H1 (cell line): ENCODE results near the gene INHBA. TPM values are rescaled to one million over a fixed set of nuclear protein-coding genes. Genes with fewer than 3 reads are reported as not detected.

Experiments
- POLR2AphosphoS5 ChIP-seq: IDR thresholded peaks from 2 replicates; pipeline ENCODE4 v1.6.1; 2011; ENCODE audit warnings: low read depth, low read length
- RFX5 ChIP-seq: IDR thresholded peaks from 2 replicates; pipeline ENCODE4 v1.6.1; 2011; ENCODE audit warnings: low read depth, low read length, improper control_type of control experiment, borderline replicate concordance
- SIN3A ChIP-seq, 2 experiments: IDR thresholded peaks in 1 of 2; conservative IDR thresholded peaks in 1 of 2; 2 replicates each; pipeline ENCODE4 v1.6.1; 2011 to 2012; ENCODE audit warnings: low read length in 2 of 2, improper control_type of control experiment in 1 of 2, low read depth in 1 of 2, mild to moderate bottlenecking in 1 of 2
- YY1 ChIP-seq: IDR thresholded peaks from 2 replicates; pipeline ENCODE4 v1.6.1; 2011; ENCODE audit warnings: low read depth, mild to moderate bottlenecking, low read length
- polyA plus RNA-seq, 7 experiments: library from polyadenylated mRNA; depleted of rRNA in 3 of 7; stranded (reverse) in 5 of 7; unstranded in 2 of 7; fragments of >200 nt in 5 of 7; fragments of 200-250 nt in 2 of 7; gene quantifications; 1 replicate in 5 of 7; 2 replicates in 1 of 7; 4 replicates in 1 of 7; pipeline versions ENCODE4 v1.2.1 to v1.2.3, GENCODE V29; 2011 to 2013; ENCODE audit warnings: missing spikeins in 2 of 7, mixed read lengths in 2 of 7
- total RNA-seq: library from RNA; stranded (reverse); fragmentation: NEBNext Ultra II Directional; extraction: Animal tissue kit (Norgen Biotek cat#: 25700); gene quantifications from 2 replicates; pipeline ENCODE4 v1.2.1, GENCODE V29; 2021

The INHBA gene
- total and polyA plus RNA-seq, 2 of the 8 experiments (the other 6 are each of a cell fraction or from before 2014, with no cell fraction given): 1.1 to 2.7 TPM

DNA sequence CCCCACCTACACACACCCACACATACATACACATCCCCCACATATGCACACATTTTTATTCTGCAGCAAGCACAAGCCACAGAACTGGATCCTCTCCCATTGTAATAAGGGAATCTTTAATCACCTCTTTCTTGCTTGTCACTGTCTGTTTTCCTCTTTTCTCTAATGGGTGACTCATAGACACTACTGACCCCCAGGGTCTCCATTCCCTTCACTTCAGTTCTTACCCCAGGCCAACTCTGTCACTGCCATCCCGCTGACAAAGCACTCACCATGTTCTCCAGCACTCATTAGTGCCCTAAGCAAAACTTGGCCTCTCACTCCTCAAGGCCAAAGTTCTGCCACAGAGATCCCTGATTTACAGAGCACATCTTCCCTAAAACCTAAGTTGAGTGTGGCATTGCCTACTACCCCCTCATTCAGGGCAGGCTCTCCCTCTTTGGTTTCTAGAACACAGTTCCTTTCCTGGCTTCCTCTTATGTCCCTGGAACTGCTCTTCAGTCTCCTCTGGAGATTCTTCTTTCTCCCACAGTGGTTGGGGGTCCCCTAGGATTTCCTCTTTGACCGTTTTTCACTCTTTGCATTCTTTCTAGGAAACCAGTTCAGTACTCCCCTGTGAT lies 39.6 kb upstream of the INHBA start (continued):
- TF ChIP-seq POLR2AphosphoS5 (no peak), RFX5 (no peak), YY1 (no peak), SIN3A (conservative IDR thresholded peaks at IDR 0.05 in 1 of 2, IDR thresholded peaks at IDR 0.05 in 1 of 2; ENCODE audit: low read depth in 1 of 2, low read length in 2 of 2) (no peak)
